HG03066 (cell line): ENCODE measurements around the gene GSK3B.
"Not testable (repeated sequence)": the region's sequence is repeated elsewhere in the genome, so short reads cannot be mapped to it uniquely, and the experiment has no call there.

Experiments used
- ATAC-seq: cut with Tn5 transposase; IDR thresholded peaks from one replicate; pipeline ENCODE4 v1.9.1; 2021; ENCODE audit warnings: low read depth; ENCODE audit not compliant: unreplicated experiment

The GSK3B gene

GRCh38 chr3:120057626-120058025 is 36.6 kb downstream of the GSK3B start:
- no peak for ATAC-seq

- ATAC-seq: no peak
Observed at GRCh38 chr3:120057029-120057428, 37.2 kb downstream of the GSK3B start.

- not testable (repeated sequence) for ATAC-seq
Observed at GRCh38 chr3:120053647-120054046, 40.6 kb downstream of the GSK3B start.

- no peak for ATAC-seq
Observed at GRCh38 chr3:120052677-120053076, 41.6 kb downstream of the GSK3B start.

- ATAC-seq: peak; percentile 74
Observed at GRCh38 chr3:120052225-120052624, 42.0 kb downstream of the GSK3B start.

GRCh38 chr3:120051570-120051969 is 42.7 kb downstream of the GSK3B start:
- ATAC-seq: not testable (repeated sequence)

- no peak for ATAC-seq
Observed at GRCh38 chr3:120049881-120050539, 44.2 kb downstream of the GSK3B start.

- ATAC-seq: no peak
Observed at GRCh38 chr3:120049072-120049471, 45.2 kb downstream of the GSK3B start.

- no peak for ATAC-seq
Observed at GRCh38 chr3:120048355-120049041, 45.7 kb downstream of the GSK3B start.

- no peak for ATAC-seq
Observed at GRCh38 chr3:120047686-120048085, 46.6 kb downstream of the GSK3B start.

- ATAC-seq: no peak
Observed at GRCh38 chr3:120040813-120041377, 53.4 kb downstream of the GSK3B start.

- ATAC-seq: no peak
Observed at GRCh38 chr3:120039642-120040610, 54.3 kb downstream of the GSK3B start.

GRCh38 chr3:120033596-120033995 is 60.7 kb downstream of the GSK3B start:
- no peak for ATAC-seq

GRCh38 chr3:120031561-120031960 is 62.7 kb downstream of the GSK3B start:
- no peak for ATAC-seq

GRCh38 chr3:120029749-120030148 is 64.5 kb downstream of the GSK3B start:
- ATAC-seq: no peak

- no peak for ATAC-seq
Observed at GRCh38 chr3:120028271-120029047, 65.8 kb downstream of the GSK3B start.

- no peak for ATAC-seq
Observed at GRCh38 chr3:120027226-120027625, 67.0 kb downstream of the GSK3B start.

GRCh38 chr3:120025520-120025919 is 68.7 kb downstream of the GSK3B start:
- no peak for ATAC-seq

GRCh38 chr3:120024103-120024502 is 70.1 kb downstream of the GSK3B start:
- no peak for ATAC-seq

GRCh38 chr3:120022729-120023128 is 71.5 kb downstream of the GSK3B start:
- ATAC-seq: no peak
